ENCODE measurements around the gene CADPS2.

- TF ChIP-seq CTCF (IDR thresholded peaks at IDR 0.05; ENCODE audit: low read length) = no peak
- TF ChIP-seq EZH2 (optimal IDR thresholded peaks at IDR 0.05; ENCODE audit: low read depth, low read length) = no peak
- no peak for TF ChIP-seq EZH2phosphoT487 (IDR thresholded peaks at IDR 0.05; ENCODE audit: low read length)
Observed at GRCh38 chr7:122352454-122352853, 533.8 kb downstream of the CADPS2 start.

All from MM.1S (cell line).